B cell (primary cell): ENCODE data around the gene INPP4A. TPM values are rescaled to one million over a fixed set of nuclear protein-coding genes. Genes with fewer than 3 reads are reported as not detected.

ENCODE experiments used
- ATAC-seq: fragments of 200-7000 bp; cut with Tn5 transposase; one replicate; pipeline ENCODE4 v1.10.0; 2021; ENCODE audit warnings: low read depth, mild to moderate bottlenecking, moderate number of reproducible peaks, moderate library complexity
- CTCF ChIA-PET: fragments of 350-600 bp; sonication (Branson Sonifier 250); formaldehyde crosslinking; loops from one replicate; lab custom pipeline; 2021; ENCODE audit warnings: antibody characterized with exemption, inconsistent platforms; lab: Charles Lee
- POLR2A ChIA-PET: fragments of 350-600 bp; sonication (Branson Sonifier 250); formaldehyde crosslinking; loops from one replicate; lab custom pipeline; 2021; ENCODE audit warnings: antibody characterized with exemption; lab: Charles Lee
- DNase-seq: peaks from one replicate; pipeline ENCODE4 v3.0.0; 2013
- H2AFZ ChIP-seq: 2 replicates; pipeline ENCODE4 v1.6.1; 2012; ENCODE audit warnings: mild to moderate bottlenecking, low read depth, low read length; ENCODE audit not compliant: insufficient read depth, poor library complexity, severe bottlenecking
- H3K27ac ChIP-seq, 2 donors: 1 replicate in 1 of 2; 2 replicates in 1 of 2; pipeline ENCODE4 v1.5.1; 2012 to 2013; ENCODE audit warnings: low read length in 2 of 2, mild to moderate bottlenecking in 2 of 2, moderate library complexity in 1 of 2
- H3K27me3 ChIP-seq, 4 experiments: fragments of 200-600 bp in 1 of 4; sonication (generic) in 1 of 4; replicated peaks in 1 of 4; 1 replicate in 2 of 4; 2 replicates in 2 of 4; pipeline versions ENCODE4 v1.6.1 to v1.7.0; 2013 to 2016; ENCODE audit warnings: low read length in 3 of 4, mild to moderate bottlenecking in 2 of 4, mixed read lengths in 1 of 4, moderate library complexity in 1 of 4; ENCODE audit not compliant: insufficient read depth in 4 of 4, control insufficient read depth in 3 of 4; ENCODE audit errors: control extremely low read depth in 1 of 4
- H3K36me3 ChIP-seq, 2 experiments: replicated peaks in 1 of 2; 1 replicate in 1 of 2; 2 replicates in 1 of 2; pipeline versions ENCODE4 v1.6.1 to v1.7.1; 2013; ENCODE audit warnings: low read length in 1 of 2; ENCODE audit not compliant: insufficient read depth in 2 of 2, control insufficient read depth in 1 of 2; ENCODE audit errors: control extremely low read depth in 1 of 2, extremely low read depth in 1 of 2
- H3K4me1 ChIP-seq, 2 donors: fragments of 200-600 bp in 1 of 2; sonication (generic) in 1 of 2; 1 replicate in 1 of 2; 2 replicates in 1 of 2; pipeline versions ENCODE4 v1.5.1 to v1.6.1; 2013 to 2017; ENCODE audit warnings: low read length in 2 of 2; ENCODE audit not compliant: control insufficient read depth in 2 of 2, insufficient read depth in 2 of 2
- H3K4me2 ChIP-seq: replicated peaks from 2 replicates; pipeline ENCODE3; 2012; ENCODE audit warnings: mild to moderate bottlenecking, low read depth, low read length; ENCODE audit not compliant: poor library complexity, severe bottlenecking
- H3K4me3 ChIP-seq, 5 experiments: fragments of 200-600 bp in 1 of 5; sonication (generic) in 1 of 5; 1 replicate in 3 of 5; 2 replicates in 2 of 5; pipeline versions ENCODE4 v1.5.1 to v1.7.0; 2011 to 2016; ENCODE audit warnings: low read length in 4 of 5, mild to moderate bottlenecking in 4 of 5, low read depth in 2 of 5, control low read depth in 1 of 5, moderate library complexity in 1 of 5; ENCODE audit not compliant: insufficient read depth in 1 of 5; ENCODE audit errors: control extremely low read depth in 1 of 5, extremely low read depth in 1 of 5
- H3K79me2 ChIP-seq: fragments of 200-600 bp; sonication (generic); one replicate; pipeline ENCODE4 v1.6.0; 2016; ENCODE audit warnings: low read length; ENCODE audit not compliant: control insufficient read depth, insufficient read depth
- H3K9ac ChIP-seq: fragments of 200-600 bp; sonication (generic); 2 replicates; pipeline ENCODE4 v1.6.1; 2017; ENCODE audit warnings: mild to moderate bottlenecking, low read length, moderate library complexity
- H3K9me3 ChIP-seq, 3 donors: one replicate each; pipeline versions ENCODE4 v1.6.1 to v1.7.1; 2013; ENCODE audit warnings: low read length in 2 of 3; ENCODE audit not compliant: control insufficient read depth in 2 of 3, insufficient read depth in 1 of 3; ENCODE audit errors: control extremely low read depth in 1 of 3
- H4K20me1 ChIP-seq: 2 replicates; pipeline ENCODE4 v1.6.0; 2012; ENCODE audit warnings: mild to moderate bottlenecking, low read length; ENCODE audit not compliant: insufficient read depth, control insufficient read depth, poor library complexity, severe bottlenecking
- H3K27ac Mint-ChIP-seq: one replicate; pipeline ENCODE4 v1.8.0; 2021; ENCODE audit warnings: mixed read lengths
- H3K27me3 Mint-ChIP-seq: one replicate; pipeline ENCODE4 v1.8.0; 2021; ENCODE audit warnings: mixed read lengths
- H3K4me1 Mint-ChIP-seq: one replicate; pipeline ENCODE4 v1.8.0; 2021; ENCODE audit warnings: mixed read lengths
- H3K4me3 Mint-ChIP-seq: one replicate; pipeline ENCODE4 v1.8.0; 2021; ENCODE audit warnings: mixed read lengths
- H3K9me3 Mint-ChIP-seq: one replicate; pipeline ENCODE4 v1.8.0; 2022; ENCODE audit warnings: mixed read lengths; ENCODE audit not compliant: insufficient read depth
- EZH2 ChIP-seq: IDR thresholded peaks from 2 replicates; pipeline ENCODE4 v1.6.1; 2012; ENCODE audit warnings: borderline replicate concordance, low read depth, mild to moderate bottlenecking, moderate library complexity, low read length; ENCODE audit not compliant: insufficient read depth, poor library complexity, severe bottlenecking
- WGBS: methylation state at CpG from one replicate; pipeline ENCODE4 v1.1.5; 2013; ENCODE audit warnings: missing lambda C conversion rate; ENCODE audit not compliant: insufficient coverage; 5-methylcytosine and 5-hydroxymethylcytosine counted together
- intact Hi-C: fragments of 100-400 bp; cut with micrococcal nuclease; formaldehyde crosslinking; loops from one replicate; pipeline ENCODE4 v1.10.0; 2022
- polyA plus RNA-seq: library from polyadenylated mRNA; depleted of rRNA; stranded (reverse); fragments of >200 nt; gene quantifications from 2 replicates; pipeline ENCODE4 v1.2.3, GENCODE V29; 2012
- total RNA-seq, 2 donors: library from RNA; stranded (reverse); fragments of 120-200 nt in 1 of 2; gene quantifications; 1 replicate in 1 of 2; 2 replicates in 1 of 2; pipeline versions ENCODE4 v1.2.3 to v1.2.4, GENCODE V29; 2013 to 2022
- TF ChIP-seq, protein P1 (sequence below): fragments of 200-600 bp; IDR thresholded peaks from one replicate; pipeline ENCODE4 v1.8.0; 2022; ENCODE audit warnings: antibody characterized with exemption, mild to moderate bottlenecking

The INPP4A gene
- total and polyA plus RNA-seq, 2 donors (not counting 1 experiment from before 2014, with no cell fraction given), result 10.7 to 22.5 TPM

GRCh38 chr2:98561902-98562695, 117.4 kb downstream of the INPP4A start:
- no peak overlapping the region for H3K27ac ChIP-seq
- 91% methylated on average over 11 of the region's 13 CpGs for WGBS
- H3K9me3 Mint-ChIP-seq, result no peaks in the 10 kb centered on the region
- no peaks in the 10 kb centered on the region for H3K27me3 ChIP-seq
- no peak overlapping the region for H3K4me2 ChIP-seq
- DNase-seq, result no peak
- H2AFZ ChIP-seq, result no peak overlapping the region
- H3K36me3 ChIP-seq, result peaks cover 0 to 8% of the 10 kb centered on the region in 2 experiments
- no peak overlapping the region for H3K4me3 Mint-ChIP-seq
- TF ChIP-seq, protein P1, sequence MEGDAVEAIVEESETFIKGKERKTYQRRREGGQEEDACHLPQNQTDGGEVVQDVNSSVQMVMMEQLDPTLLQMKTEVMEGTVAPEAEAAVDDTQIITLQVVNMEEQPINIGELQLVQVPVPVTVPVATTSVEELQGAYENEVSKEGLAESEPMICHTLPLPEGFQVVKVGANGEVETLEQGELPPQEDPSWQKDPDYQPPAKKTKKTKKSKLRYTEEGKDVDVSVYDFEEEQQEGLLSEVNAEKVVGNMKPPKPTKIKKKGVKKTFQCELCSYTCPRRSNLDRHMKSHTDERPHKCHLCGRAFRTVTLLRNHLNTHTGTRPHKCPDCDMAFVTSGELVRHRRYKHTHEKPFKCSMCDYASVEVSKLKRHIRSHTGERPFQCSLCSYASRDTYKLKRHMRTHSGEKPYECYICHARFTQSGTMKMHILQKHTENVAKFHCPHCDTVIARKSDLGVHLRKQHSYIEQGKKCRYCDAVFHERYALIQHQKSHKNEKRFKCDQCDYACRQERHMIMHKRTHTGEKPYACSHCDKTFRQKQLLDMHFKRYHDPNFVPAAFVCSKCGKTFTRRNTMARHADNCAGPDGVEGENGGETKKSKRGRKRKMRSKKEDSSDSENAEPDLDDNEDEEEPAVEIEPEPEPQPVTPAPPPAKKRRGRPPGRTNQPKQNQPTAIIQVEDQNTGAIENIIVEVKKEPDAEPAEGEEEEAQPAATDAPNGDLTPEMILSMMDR, result no peak
- no peak for TF ChIP-seq EZH2
- no peak overlapping the region for H3K9ac ChIP-seq
- peaks cover 15% of the 10 kb centered on the region for H3K4me1 Mint-ChIP-seq
- no peaks in the 10 kb centered on the region for H3K27me3 Mint-ChIP-seq
- ChIA-PET CTCF (no interaction called here), POLR2A (no interaction called here)
- H3K27ac Mint-ChIP-seq, result no peak overlapping the region
- H4K20me1 ChIP-seq, result no peaks in the 10 kb centered on the region
- intact Hi-C loops, result no loop called here
- ATAC-seq, result no peak
- H3K4me1 ChIP-seq, result peaks cover 0 to 18% of the 10 kb centered on the region in 2 donors
- H3K4me3 ChIP-seq, result no peak overlapping the region
- H3K9me3 ChIP-seq, result no peaks in the 10 kb centered on the region
- H3K79me2 ChIP-seq, result no peaks in the 10 kb centered on the region

DNA sequence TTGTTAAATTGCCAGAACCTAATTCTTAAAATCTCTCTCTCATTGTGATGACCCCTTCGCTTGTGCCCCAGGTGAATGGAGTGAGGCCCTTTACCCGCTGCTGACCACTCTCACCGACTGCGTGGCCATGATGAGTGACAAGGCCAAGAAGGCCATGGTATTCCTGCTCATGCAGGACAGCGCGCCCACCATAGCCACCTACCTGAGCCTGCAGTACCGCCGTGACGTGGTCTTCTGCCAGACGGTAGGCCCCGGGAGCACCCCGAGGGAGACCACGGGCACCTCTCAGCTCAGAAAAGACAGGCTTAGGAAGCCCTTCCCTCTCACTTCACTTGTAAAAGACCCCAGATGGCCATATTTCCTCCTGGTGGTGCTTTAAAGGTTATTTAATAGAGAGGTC, 118.7 kb downstream of the INPP4A start:
- 100% methylated on average over 5 of the region's 13 CpGs for whole genome bisulfite sequencing
- Histone ChIP-seq H3K9ac (no peak overlapping the region), H3K9me3 (no peaks in the 10 kb centered on the region), H3K4me2 (no peak overlapping the region), H2AFZ (no peak overlapping the region), H4K20me1 (no peaks in the 10 kb centered on the region), H3K4me1 (peaks cover 0 to 11% of the 10 kb centered on the region in 2 donors), H3K4me3 (no peak overlapping the region), H3K27me3 (no peaks in the 10 kb centered on the region), H3K36me3 (peaks cover 5 to 13% of the 10 kb centered on the region in 2 experiments), H3K79me2 (no peaks in the 10 kb centered on the region), H3K27ac (no peak overlapping the region)
- no peaks in the 10 kb centered on the region for H3K9me3 Mint-ChIP-seq
- H3K4me3 Mint-ChIP-seq, result no peak overlapping the region
- ChIA-PET POLR2A (no interaction called here), CTCF (no interaction called here)
- TF ChIP-seq, protein P1, result no peak
- TF ChIP-seq EZH2, result no peak
- no peak overlapping the region for H3K27ac Mint-ChIP-seq
- peaks cover 10% of the 10 kb centered on the region for H3K4me1 Mint-ChIP-seq
- no peak for ATAC-seq
- DNase-seq, result no peak
- intact Hi-C loops, result no loop called here
- H3K27me3 Mint-ChIP-seq, result no peaks in the 10 kb centered on the region
